HG02610 (cell line): Measurements from ENCODE around the gene TMEM59L.

Experiments used
- ATAC-seq: cut with Tn5 transposase; IDR thresholded peaks from one replicate; pipeline ENCODE4 v1.9.1; 2021; ENCODE audit warnings: mild to moderate bottlenecking, moderate library complexity; ENCODE audit not compliant: unreplicated experiment

The TMEM59L gene

DNA sequence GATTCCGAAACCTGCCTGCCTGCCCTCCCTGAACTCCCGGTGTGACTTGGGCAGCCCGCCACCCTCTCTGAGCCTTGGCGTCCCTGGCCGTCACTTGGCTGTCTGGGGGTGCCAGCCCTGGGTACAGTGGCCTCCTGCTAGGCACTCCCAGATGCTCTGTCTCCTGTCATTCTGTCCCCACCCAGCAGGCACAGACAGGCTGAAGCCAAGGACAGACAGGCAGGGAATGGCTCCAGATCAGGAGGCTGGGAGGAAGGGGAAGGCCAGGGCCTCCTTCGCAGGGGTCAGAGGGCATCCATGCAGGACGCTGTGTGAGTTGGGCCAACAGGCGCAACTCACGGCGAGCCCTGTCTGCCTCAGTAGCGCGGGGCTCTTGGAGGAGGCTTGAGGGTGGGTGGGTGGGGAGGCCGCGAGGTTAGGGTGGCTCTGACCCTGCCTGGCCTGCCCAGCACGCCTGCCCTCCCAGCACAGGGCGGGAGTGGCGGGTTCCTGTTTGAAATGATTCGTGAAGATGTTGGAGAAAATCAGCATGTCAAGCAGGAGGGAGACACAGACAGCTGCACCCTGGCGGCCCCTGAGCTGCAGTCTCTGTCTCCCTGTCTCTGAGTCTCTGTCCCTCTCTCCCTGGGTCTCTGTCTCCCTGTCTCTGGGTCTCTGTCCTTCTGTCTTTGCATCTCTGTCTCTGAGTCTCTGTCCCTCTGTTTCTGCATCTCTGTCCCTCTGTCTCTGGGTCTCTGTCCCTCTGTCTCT lies 43.8 kb downstream of the TMEM59L start:
- no peak for ATAC-seq

GRCh38 chr19:18657590-18658365 lies 45.1 kb downstream of the TMEM59L start:
- ATAC-seq, result no peak

DNA sequence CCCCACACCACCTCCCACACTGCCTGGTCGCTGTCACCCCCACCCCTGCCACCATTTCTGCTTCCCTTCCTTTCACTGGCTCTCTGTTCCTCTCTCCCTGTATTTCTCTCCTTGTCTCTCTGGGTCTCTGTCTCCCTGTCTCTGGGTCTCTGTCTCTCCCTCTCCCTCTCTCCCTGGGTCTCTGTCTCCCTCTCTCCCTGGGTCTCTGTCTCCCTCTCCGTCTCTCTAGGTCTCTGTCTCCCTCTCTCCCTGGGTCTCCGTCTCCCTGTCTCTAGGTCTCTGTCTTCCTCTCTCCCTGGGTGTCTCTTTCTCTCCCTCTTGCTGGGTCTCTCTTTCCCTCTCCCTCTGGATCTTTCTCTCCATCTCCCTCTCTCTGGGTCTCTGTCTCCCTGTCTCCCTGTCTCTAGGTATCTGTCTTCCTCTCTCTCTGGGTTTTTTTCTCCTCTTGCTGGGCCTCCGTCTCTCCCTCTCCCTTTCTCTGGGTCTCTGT lies 45.7 kb downstream of the TMEM59L start:
- ATAC-seq, result no peak

GRCh38 chr19:18659281-18660050 lies 46.8 kb downstream of the TMEM59L start:
- ATAC-seq, result no peak

DNA sequence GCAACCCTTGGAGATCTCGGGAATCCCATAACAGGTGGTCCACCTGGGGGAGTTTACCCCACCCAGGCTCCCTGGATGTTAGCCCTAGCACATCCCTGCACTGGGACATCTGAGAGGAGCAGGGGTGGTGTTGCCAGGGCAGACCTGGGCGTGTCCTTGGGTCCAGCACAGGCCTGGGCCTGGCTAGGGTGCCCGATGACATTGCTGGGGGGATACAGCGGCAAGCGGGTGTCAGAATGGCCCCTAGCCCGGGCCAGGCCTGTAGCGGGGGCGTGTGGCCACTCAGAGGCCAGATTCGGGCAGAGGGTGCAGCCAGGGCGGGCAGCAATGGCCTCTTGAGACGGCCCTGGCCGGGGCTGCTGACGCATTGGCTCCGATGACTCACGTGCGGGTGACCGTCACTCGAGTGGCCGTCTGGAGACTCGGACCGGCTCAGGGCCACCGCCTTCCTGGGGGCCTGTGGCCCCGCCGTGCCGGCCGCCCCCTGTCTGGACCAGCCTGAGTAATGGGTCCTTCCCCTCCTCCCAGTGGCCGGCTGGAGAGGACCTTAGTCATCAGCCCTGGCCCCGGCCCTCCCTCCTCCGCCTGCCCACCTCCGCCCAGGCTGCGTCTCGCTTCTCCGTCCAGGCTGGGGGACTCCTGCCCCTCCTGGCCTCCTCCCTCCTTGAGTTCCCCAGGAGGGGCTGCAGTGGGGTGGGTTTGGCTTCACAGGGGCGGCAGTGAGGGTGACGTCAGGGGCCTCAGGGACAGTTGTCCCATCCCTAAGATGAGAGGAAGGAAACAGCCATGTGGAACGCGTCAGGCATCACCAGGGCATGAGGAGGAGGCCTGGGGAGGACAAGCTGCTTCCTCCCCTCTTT lies 47.6 kb downstream of the TMEM59L start:
- no peak for ATAC-seq

DNA sequence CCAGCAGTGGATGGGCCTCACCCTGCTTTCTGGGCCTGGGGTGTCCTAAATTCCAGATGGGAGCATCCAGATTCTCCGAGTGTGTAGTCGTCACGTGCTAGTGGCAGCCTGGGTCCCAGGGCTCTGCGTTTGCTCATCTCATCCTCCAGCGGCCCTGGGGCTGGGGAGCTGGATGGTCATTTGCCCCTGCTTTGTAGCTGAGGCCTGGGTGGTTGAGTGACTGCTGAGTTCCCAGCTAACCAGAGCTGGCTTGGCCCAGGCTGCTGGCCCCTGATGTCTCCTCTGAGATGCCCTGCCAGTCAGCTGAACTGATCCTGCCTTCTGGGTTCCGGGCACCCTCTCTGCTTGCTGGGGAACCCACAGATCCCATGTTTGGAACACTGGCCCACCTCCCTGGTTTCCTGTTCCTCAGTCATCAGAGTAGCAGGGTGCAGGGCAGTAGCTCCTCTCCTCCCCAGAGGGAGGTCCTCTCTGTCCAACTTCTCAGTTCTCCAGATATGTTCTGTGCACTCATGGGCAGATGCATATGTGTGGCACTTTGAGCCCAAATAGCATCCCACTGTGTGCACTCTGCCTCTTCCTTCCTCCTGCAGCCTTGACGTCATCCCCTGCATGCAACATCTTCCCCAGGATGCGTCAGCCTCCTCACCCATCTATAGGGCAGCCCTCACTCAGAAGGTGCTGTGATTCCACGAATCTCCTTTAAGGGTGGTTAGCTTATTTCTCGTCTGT lies 48.4 kb downstream of the TMEM59L start:
- no peak for ATAC-seq

- ATAC-seq, result no peak
These were observed 50.5 kb downstream of the TMEM59L start for GRCh38 chr19:18662972-18663732.

DNA sequence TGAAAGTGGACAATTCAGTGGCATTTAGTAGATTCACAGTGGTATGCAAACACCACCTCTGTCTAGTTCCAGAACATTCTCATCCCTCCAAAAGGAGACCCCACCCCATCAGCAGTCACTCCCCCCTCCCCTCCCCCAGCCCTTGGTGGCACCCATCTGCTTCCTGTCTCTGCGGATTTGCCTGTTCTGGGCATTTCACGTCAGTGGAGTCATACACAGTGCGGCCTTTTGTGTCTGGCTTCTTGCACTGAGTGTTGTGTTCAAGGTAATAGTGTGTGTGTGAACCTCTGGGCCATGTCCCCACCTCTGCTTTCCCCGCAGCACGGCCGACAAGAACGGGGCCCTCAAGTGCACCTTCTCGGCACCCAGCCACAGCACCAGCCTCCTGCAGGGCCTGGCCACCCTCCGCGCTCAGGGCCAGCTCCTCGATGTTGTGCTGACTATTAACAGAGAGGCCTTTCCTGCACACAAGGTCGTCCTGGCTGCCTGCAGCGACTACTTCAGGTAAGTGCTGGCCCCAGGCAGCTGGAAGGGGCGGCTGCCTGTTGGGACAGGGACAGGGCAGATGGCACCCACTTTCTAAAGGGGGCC lies 51.4 kb downstream of the TMEM59L start:
- no peak for ATAC-seq

- ATAC-seq, result no peak
These were observed 53.1 kb downstream of the TMEM59L start for GRCh38 chr19:18665771-18666202.

- no peak for ATAC-seq
These were observed 53.6 kb downstream of the TMEM59L start for GRCh38 chr19:18666317-18666716.

- ATAC-seq, result no peak
These were observed 54.1 kb downstream of the TMEM59L start for GRCh38 chr19:18666784-18667183.

- no peak for ATAC-seq
These were observed 55.0 kb downstream of the TMEM59L start for GRCh38 chr19:18667531-18668251.

DNA sequence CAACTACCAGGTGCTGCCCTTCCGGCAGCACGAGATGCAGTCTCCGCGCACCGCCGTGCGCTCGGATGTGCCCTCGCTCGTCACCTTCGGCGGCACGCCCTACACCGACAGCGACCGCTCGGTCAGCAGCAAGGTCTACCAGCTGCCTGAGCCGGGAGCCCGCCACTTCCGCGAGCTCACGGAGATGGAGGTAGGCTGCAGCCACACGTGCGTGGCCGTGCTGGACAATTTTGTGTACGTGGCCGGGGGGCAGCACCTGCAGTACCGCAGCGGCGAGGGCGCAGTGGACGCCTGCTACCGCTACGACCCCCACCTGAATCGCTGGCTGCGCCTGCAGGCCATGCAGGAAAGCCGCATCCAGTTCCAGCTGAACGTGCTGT lies 55.6 kb downstream of the TMEM59L start:
- ATAC-seq, result no peak

- ATAC-seq, result no peak
These were observed 56.3 kb downstream of the TMEM59L start for GRCh38 chr19:18668744-18669523.

DNA sequence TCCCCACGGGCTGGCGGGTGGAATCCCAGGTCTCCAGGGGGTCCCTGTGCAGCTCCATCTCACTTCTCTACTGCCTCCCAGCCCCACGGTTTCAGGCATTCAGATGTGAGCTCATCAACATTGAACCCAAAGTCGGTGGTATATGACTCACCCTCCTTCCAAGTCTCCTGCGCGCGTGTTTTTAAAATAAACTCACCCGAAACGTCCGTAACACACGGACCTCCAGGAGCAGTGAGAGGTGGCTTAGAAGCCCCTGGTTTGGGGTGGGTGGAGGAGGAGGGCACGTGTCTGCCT lies 56.8 kb downstream of the TMEM59L start:
- no peak for ATAC-seq

DNA sequence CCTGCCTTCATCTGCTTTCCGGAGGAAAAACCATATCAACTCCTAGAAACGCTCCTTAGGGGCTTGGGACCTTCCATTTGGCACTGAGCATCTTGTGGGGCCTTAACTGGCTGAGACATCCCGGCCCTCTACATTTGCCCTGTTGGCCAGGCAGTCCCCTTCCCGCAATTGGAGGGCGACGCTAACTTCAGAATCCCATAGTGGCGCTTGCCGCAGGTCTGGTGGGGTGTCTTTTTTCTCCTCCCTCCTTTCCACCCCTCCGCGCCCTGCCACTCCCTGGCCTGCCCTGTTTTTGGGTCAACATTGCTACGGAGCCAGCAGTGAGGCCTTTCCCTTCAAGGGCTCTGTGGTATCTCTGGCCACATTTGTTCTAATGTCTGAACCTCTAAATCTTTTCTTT lies 57.2 kb downstream of the TMEM59L start:
- no peak for ATAC-seq

DNA sequence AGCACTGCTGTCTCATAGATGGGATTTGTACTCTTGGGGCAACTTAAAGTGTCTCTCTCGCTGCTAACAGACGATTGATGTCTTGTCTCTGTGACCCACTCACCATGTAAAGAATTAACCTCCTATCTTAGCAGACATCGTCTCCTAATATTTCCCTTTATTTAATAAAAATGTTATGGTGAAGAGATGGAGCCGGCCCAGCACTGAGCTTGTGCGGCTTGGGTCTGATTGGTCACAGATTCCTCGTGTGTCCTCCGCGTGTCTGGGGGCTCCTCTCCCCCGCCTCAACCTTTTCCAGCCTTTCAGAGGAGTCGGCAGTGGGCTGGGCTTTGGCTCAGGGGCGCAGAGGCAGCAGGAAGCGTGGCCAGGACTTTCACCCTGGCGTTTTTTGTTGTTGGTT lies 57.6 kb downstream of the TMEM59L start:
- no peak for ATAC-seq
